Adipocyte (in vitro differentiated cells): ENCODE results near the gene MECR.
A peak's percentile ranks its signal among the peaks of the same experiment; 100 is the strongest.

Source experiments
- DNase-seq: peaks from one replicate; pipeline ENCODE4 v3.0.0-alpha.2; 2015; ENCODE audit warnings: low read depth
- H3K27me3 ChIP-seq: replicated peaks from 2 replicates; pipeline ENCODE4 v1.7.0; 2013; ENCODE audit warnings: mild to moderate bottlenecking, low read length, moderate library complexity; ENCODE audit not compliant: control insufficient read depth, insufficient read depth
- H3K36me3 ChIP-seq: 2 replicates; pipeline ENCODE4 v1.7.0; 2013; ENCODE audit warnings: low read length, mild to moderate bottlenecking, moderate library complexity; ENCODE audit not compliant: control insufficient read depth, insufficient read depth, severe bottlenecking
- H3K4me1 ChIP-seq: 2 replicates; pipeline ENCODE4 v1.7.0; 2013; ENCODE audit warnings: mild to moderate bottlenecking, low read length, moderate library complexity; ENCODE audit not compliant: control insufficient read depth, insufficient read depth
- H3K4me3 ChIP-seq: 2 replicates; pipeline ENCODE4 v1.7.0; 2013; ENCODE audit warnings: mild to moderate bottlenecking, low read length, moderate library complexity
- H3K9ac ChIP-seq: 2 replicates; pipeline ENCODE4 v1.7.0; 2013; ENCODE audit warnings: mild to moderate bottlenecking, low read length, moderate library complexity
- H3K9me3 ChIP-seq: 2 replicates; pipeline ENCODE4 v1.7.0; 2013; ENCODE audit warnings: mild to moderate bottlenecking, low read length, moderate library complexity; ENCODE audit not compliant: control insufficient read depth

MECR gene

DNA sequence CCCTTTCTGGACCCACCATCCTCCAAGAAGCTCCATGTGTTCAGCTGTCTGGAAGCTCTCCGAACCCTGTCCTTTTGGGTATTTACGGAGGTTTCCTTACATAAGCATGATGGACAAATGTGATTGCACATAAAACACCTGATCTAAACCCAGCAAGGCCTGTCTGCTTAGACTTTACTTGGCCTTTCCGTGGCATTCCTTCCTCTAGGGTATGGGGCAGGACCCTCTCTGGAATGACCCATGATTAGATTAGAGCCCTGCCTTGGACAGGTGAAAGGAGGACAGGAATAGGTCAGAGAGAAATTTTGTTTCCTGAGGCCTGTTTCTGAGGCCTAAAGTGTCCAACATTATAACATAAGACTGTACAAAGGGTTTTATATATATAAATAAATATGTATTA lies 22.4 kb upstream of the MECR start:
- DNase-seq, result no peak
- Histone ChIP-seq H3K9me3 (no peaks in the 10 kb centered on the region), H3K4me1 (peaks cover 6% of the 10 kb centered on the region), H3K9ac (no peak overlapping the region), H3K36me3 (no peaks in the 10 kb centered on the region), H3K27me3 (no peaks in the 10 kb centered on the region), H3K4me3 (no peak overlapping the region)

- no peak for DNase-seq
- no peaks in the 10 kb centered on the region for H3K9me3 ChIP-seq
- H3K27me3 ChIP-seq, result no peaks in the 10 kb centered on the region
- H3K4me1 ChIP-seq, result no peaks in the 10 kb centered on the region
- H3K36me3 ChIP-seq, result no peaks in the 10 kb centered on the region
- H3K9ac ChIP-seq, result no peak overlapping the region
- H3K4me3 ChIP-seq, result no peak overlapping the region
Measured at GRCh38 chr1:29251164-29252124, 20.7 kb upstream of the MECR start.

DNA sequence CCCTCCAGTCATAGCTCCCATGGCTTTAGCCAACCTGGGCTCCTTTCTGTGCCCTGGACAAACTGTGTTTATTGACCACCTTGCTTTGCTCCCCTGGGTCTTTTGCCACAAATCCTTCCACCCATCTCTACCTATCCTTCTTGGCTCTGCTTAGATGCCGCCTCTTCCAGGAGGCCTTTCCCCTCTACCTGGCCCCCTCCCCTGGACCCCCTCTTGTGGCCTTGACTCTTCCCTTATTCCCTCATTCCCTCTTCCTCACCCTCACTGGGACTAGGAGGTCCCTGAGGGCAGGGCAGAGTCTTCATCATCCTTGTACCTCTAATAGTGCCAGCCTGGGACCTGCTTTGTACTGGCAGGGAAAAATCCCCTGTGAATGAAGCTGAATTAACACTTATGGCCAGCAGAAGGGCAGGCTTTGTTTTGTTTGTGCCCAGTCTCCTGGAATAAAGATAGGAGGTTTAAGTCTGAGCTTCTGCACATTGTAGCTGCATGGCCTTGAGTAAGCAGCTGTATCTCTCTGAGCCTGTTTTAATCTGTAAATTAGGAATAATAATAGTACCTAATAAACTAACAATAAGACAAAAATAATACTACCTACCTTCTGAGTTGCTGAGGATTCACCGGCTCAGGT lies 19.3 kb upstream of the MECR start:
- Histone ChIP-seq H3K4me1 (peaks cover 10% of the 10 kb centered on the region), H3K36me3 (no peaks in the 10 kb centered on the region), H3K27me3 (no peaks in the 10 kb centered on the region), H3K4me3 (no peak overlapping the region), H3K9ac (no peak overlapping the region), H3K9me3 (no peaks in the 10 kb centered on the region)
- DNase-seq, result no peak

- Histone ChIP-seq H3K9ac (no peak overlapping the region), H3K36me3 (no peaks in the 10 kb centered on the region), H3K27me3 (no peaks in the 10 kb centered on the region), H3K4me3 (no peak overlapping the region), H3K9me3 (no peaks in the 10 kb centered on the region), H3K4me1 (peaks cover 10% of the 10 kb centered on the region)
- no peak for DNase-seq
Measured at GRCh38 chr1:29249170-29249691, 18.5 kb upstream of the MECR start.

- DNase-seq, result no peak
- Histone ChIP-seq H3K4me1 (peaks cover 17% of the 10 kb centered on the region), H3K9me3 (no peaks in the 10 kb centered on the region), H3K27me3 (no peaks in the 10 kb centered on the region), H3K36me3 (no peaks in the 10 kb centered on the region), H3K9ac (no peak overlapping the region), H3K4me3 (no peak overlapping the region)
Measured at GRCh38 chr1:29248409-29248808, 17.7 kb upstream of the MECR start.

DNA sequence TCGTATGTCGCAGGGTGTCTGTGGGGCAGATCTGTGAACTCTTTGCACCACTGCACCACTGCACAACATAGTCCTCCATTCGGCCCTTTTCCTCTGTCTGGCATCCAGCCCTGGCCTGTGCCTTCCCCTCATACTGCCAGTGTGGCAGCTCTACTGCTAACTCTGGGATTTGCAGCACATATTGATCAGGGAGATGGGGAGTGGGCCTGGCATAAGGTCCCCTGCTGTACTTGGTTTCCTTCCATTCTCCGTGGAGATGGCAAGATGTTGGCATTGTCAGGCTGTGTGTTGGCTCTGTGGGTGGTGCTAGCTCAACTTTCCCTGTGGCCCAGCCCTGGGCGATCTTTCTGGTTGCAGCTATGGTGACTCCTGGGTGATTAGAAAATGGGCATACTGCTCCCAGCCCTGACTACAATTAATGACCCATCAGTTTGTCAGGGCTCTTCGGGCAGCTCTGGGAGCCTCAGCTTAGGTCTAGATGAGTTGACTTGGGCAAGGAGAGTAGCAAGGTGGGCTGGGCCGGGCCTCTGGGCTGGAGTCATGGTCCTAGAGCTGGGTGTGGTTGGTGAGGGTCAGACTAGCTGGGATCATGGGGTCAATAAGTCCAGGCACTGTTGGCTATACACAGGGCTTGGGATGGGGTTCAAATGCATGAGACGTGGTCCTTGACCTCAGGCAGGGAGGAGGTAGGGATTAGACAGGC lies 17.0 kb upstream of the MECR start:
- Histone ChIP-seq H3K4me3 (no peak overlapping the region), H3K9ac (no peak overlapping the region), H3K4me1 (peaks cover 17% of the 10 kb centered on the region), H3K27me3 (no peaks in the 10 kb centered on the region), H3K9me3 (no peaks in the 10 kb centered on the region), H3K36me3 (no peaks in the 10 kb centered on the region)
- DNase-seq, result no peak

GRCh38 chr1:29247044-29247443 lies 16.3 kb upstream of the MECR start:
- peaks cover 17% of the 10 kb centered on the region for H3K4me1 ChIP-seq
- H3K36me3 ChIP-seq, result no peaks in the 10 kb centered on the region
- no peak for DNase-seq
- H3K27me3 ChIP-seq, result no peaks in the 10 kb centered on the region
- no peak overlapping the region for H3K4me3 ChIP-seq
- H3K9ac ChIP-seq, result no peak overlapping the region
- H3K9me3 ChIP-seq, result no peaks in the 10 kb centered on the region

- Histone ChIP-seq H3K36me3 (no peaks in the 10 kb centered on the region), H3K9ac (no peak overlapping the region), H3K4me1 (peaks cover 17% of the 10 kb centered on the region), H3K4me3 (no peak overlapping the region), H3K9me3 (no peaks in the 10 kb centered on the region), H3K27me3 (no peaks in the 10 kb centered on the region)
- DNase-seq, result peak; percentile 65
Measured at GRCh38 chr1:29245876-29246275, 15.1 kb upstream of the MECR start.

DNA sequence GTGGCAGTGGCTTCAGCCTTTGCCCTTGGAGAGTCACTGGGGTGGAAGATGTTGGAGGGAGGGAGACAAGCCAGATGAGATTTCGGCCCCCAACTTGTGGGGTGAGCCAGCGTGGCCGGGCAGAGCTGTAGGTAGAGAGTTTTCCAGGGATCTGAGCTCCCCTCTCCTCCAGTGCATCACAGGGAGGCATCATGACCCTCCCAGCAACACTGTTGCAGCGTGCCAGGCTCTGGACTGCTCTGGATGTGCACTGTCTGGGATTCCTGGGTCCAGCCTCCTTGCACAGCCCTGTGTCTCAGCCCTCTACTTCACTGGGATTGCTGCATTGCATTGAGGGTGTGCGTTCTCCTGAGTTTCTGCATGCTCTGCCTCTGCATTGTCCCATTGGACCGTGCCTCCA lies 14.5 kb upstream of the MECR start:
- no peaks in the 10 kb centered on the region for H3K9me3 ChIP-seq
- no peaks in the 10 kb centered on the region for H3K36me3 ChIP-seq
- peaks cover 17% of the 10 kb centered on the region for H3K4me1 ChIP-seq
- H3K27me3 ChIP-seq, result no peaks in the 10 kb centered on the region
- DNase-seq, result no peak
- no peak overlapping the region for H3K4me3 ChIP-seq
- H3K9ac ChIP-seq, result no peak overlapping the region

DNA sequence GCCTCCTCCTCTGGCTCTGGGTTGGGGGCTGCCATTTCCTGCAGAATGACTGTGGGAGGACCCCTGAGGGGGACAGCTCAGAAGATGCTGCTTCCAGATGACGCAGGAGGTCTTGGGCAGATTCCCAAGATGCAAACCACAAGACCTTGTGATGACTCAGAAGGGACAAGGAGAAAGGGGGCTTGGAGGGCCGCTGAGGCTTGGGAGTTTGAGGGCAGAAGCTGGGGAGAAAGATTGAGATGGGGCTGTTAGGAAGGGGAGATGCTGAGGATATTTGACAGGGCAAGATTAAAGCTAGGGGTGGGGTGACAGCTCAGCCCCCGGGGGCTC lies 13.1 kb upstream of the MECR start:
- H3K27me3 ChIP-seq, result no peaks in the 10 kb centered on the region
- H3K4me1 ChIP-seq, result peaks cover 23% of the 10 kb centered on the region
- H3K9ac ChIP-seq, result no peak overlapping the region
- no peak overlapping the region for H3K4me3 ChIP-seq
- peak; percentile 75 for DNase-seq
- H3K36me3 ChIP-seq, result no peaks in the 10 kb centered on the region
- H3K9me3 ChIP-seq, result no peaks in the 10 kb centered on the region
